SK-MEL-5 (cell line): Measurements from ENCODE around the gene RXRA. TPM values are rescaled to one million over a fixed set of nuclear protein-coding genes. Genes with fewer than 3 reads are reported as not detected.

Experiments used
- DNase-seq: peaks from one replicate; pipeline ENCODE4 v3.0.0-alpha.2; 2016; ENCODE audit warnings: low read depth, low spot score
- in situ Hi-C: cut with HindIII; loops from 2 replicates; pipeline ENCODE4 v1.10.0; 2016; ENCODE audit warnings: low sequenced_read_pairs, high pct_unique_total_duplicates, low pct_unique_long_range_greater_than_20kb
- total RNA-seq: library from RNA; depleted of rRNA; stranded (reverse); fragments of >200 nt; shearing (Covaris generic); gene quantifications from 2 replicates; pipeline ENCODE4 v1.2.3, GENCODE V29; 2014

Gene RXRA
- total RNA-seq, 1 experiment from 2014 or later: 8.5 TPM

GRCh38 chr9:134466869-134467616 lies 140.8 kb downstream of the RXRA start:
- in situ Hi-C loops: no loop called here
- DNase-seq: no peak

GRCh38 chr9:134468358-134468757 lies 142.1 kb downstream of the RXRA start:
- in situ Hi-C loops: no loop called here
- DNase-seq: no peak

- no peak for DNase-seq
- in situ Hi-C loops: no loop called here
These were observed 143.0 kb downstream of the RXRA start for GRCh38 chr9:134469041-134469875.

- in situ Hi-C loops: no loop called here
These were observed 146.0 kb downstream of the RXRA start for GRCh38 chr9:134472256-134472655.

GRCh38 chr9:134473141-134474054 lies 147.1 kb downstream of the RXRA start:
- no peak for DNase-seq
- in situ Hi-C loops: no loop called here

More at GRCh38 chr9:134472256-134472655, 146.0 kb downstream of the RXRA start:
- no peak for DNase-seq

- in situ Hi-C loops: no loop called here
- no peak for DNase-seq
These were observed 147.8 kb downstream of the RXRA start for GRCh38 chr9:134474055-134474370.

GRCh38 chr9:134475011-134475790 lies 148.9 kb downstream of the RXRA start:
- no peak for DNase-seq
- in situ Hi-C loops: no loop called here

- no peak for DNase-seq
- in situ Hi-C loops: no loop called here
These were observed 150.2 kb downstream of the RXRA start for GRCh38 chr9:134476272-134476941.

GRCh38 chr9:134476942-134477335 lies 150.7 kb downstream of the RXRA start:
- in situ Hi-C loops: no loop called here
- DNase-seq: no peak

GRCh38 chr9:134477342-134477925 lies 151.2 kb downstream of the RXRA start:
- no peak for DNase-seq
- in situ Hi-C loops: no loop called here

- in situ Hi-C loops: no loop called here
- DNase-seq: no peak
These were observed 151.7 kb downstream of the RXRA start for GRCh38 chr9:134477927-134478326.

- no peak for DNase-seq
- in situ Hi-C loops: no loop called here
These were observed 155.5 kb downstream of the RXRA start for GRCh38 chr9:134481762-134482161.

- in situ Hi-C loops: no loop called here
- DNase-seq: no peak
These were observed 156.0 kb downstream of the RXRA start for GRCh38 chr9:134482226-134482625.

GRCh38 chr9:134483361-134484184 lies 157.3 kb downstream of the RXRA start:
- in situ Hi-C loops: no loop called here
- no peak for DNase-seq

- in situ Hi-C loops: no loop called here
- DNase-seq: no peak
These were observed 158.2 kb downstream of the RXRA start for GRCh38 chr9:134484479-134484878.

- in situ Hi-C loops: no loop called here
- DNase-seq: no peak
These were observed 159.4 kb downstream of the RXRA start for GRCh38 chr9:134485653-134486052.
